GM12891 (cell line): ENCODE data around the gene DNM1.

ENCODE experiments used
- PAX5 ChIP-seq: IDR thresholded peaks from 2 replicates; pipeline ENCODE4 v1.6.1; 2011; ENCODE audit warnings: low read length, moderate library complexity, mild to moderate bottlenecking; ENCODE audit not compliant: insufficient read depth, severe bottlenecking
- POLR2A ChIP-seq: IDR thresholded peaks from 2 replicates; pipeline ENCODE4 v1.6.1; 2011; ENCODE audit warnings: low read depth, low read length, control low read depth
- POLR2AphosphoS5 ChIP-seq: IDR thresholded peaks from 2 replicates; pipeline ENCODE4 v1.6.1; 2011; ENCODE audit warnings: low read depth, low read length, control low read depth
- POU2F2 ChIP-seq: IDR thresholded peaks from 2 replicates; pipeline ENCODE4 v1.6.1; 2011; ENCODE audit warnings: low read depth, mild to moderate bottlenecking, control low read depth, low read length, moderate library complexity
- SPI1 ChIP-seq: IDR thresholded peaks from 2 replicates; pipeline ENCODE4 v1.6.1; 2011; ENCODE audit warnings: low read depth, low read length, control low read depth
- TAF1 ChIP-seq: IDR thresholded peaks from 2 replicates; pipeline ENCODE4 v1.6.1; 2011; ENCODE audit warnings: low read depth, low read length, control low read depth

DNA sequence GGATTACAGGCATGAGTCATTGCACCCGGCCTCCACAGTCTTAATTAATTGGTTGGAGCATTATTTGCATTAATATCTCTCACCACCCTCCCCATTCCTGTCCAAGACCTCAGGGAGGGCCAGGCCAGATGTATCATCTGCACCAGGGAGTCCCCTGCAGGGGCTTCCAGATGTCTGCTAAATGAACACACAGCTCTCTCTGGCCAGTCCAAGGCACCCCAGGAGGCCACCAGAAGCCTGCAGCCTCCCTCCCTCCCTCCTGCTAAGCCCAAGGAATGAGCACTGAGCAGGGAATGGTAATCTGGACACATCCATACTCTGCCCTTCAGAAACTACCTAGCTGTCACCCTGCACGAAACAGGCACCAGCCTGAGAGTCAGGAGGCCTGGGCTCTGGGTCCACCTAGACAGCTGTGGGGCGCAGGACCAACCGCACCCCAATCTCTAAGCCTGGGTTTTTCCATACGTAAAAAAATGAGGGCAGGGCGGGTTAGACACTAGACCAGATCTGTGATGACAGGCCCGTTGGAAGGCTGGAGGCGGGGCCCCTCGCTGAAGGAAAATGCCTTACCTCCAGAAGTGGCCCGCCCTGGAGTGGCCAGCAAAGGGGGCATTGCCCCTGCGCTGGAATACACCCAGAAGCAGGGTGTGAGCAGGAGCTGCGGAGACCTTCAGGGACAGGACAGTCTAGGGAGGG is 20.1 kb upstream of the DNM1 start:
- TF ChIP-seq SPI1 (no peak), POLR2A (no peak), POLR2AphosphoS5 (no peak), POU2F2 (no peak), PAX5 (no peak), TAF1 (no peak)
